Measurements from ENCODE around the gene SLC44A5.

Gene SLC44A5

DNA sequence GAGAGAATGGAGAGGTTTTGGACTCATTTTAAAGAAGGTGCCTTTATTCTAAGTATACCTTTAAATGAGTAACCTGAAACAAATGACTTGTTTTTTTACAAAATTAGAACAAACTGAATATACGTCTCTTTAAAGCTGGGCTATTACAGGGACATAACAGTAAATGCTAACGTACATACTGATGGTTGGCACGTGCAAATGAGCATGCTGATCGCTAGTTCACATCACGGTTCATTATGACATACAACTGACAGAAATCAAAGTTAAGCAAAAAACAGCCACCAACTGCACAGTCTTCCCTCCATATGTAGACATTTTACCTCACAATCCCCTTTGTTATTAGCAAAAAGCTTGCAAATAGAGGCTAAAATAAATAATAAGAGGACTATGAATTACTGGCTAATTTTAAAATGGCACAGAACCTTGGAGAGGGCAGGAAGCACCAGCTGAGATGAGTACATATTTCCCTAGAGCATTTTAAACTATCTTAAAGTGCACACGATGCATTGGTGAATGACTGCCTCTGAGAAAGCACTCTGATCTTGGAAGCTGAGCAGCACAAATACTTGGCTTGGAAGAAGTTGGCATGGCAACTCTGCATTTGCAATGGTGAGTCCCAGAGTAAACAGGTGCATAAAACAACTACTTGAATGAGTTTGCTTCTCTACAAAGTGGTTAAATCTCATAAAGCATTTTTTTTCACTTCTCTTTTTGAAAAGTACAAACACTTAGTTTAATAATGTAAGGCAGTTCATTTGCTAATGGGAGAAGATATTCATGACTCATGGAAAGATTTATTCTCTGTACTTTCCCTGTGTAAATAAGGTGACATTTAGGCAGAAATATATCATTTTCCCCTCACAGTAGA lies 272.1 kb downstream of the SLC44A5 start:
- DNase-seq (ENCODE audit: low read depth in 2 of 2): peak in 1 of 2 donors; percentile 2

DNA sequence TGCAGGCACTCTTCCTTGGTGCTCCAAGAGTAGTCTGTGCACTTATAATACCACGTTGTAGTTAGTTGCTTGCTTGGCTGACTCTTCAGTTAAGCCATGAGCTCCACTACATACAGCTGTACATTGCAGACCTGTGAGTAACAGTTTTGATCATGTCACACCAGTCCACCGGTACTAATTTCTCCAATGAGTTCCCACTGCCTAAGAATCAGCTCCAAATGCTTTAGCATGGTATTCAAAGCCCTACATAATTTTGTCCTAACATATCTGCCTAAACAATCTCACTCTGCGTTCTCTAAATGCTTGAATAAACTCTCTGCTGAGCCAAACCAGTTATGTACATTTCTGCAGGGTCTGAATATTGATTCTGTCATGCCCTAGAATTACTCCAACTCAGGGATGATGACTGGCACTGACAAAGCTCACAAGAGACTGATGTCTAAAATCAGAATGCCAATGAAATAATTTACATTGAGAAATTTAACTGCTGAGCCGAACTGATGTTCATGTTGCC lies 276.0 kb downstream of the SLC44A5 start:
- DNase-seq (ENCODE audit: low read depth in 2 of 2): no peak
- H3K4me3 ChIP-seq (replicated peaks in 1 of 2; ENCODE audit: low read depth in 2 of 2, low read length in 2 of 2): no peak overlapping the region
- TF ChIP-seq, protein P1, sequence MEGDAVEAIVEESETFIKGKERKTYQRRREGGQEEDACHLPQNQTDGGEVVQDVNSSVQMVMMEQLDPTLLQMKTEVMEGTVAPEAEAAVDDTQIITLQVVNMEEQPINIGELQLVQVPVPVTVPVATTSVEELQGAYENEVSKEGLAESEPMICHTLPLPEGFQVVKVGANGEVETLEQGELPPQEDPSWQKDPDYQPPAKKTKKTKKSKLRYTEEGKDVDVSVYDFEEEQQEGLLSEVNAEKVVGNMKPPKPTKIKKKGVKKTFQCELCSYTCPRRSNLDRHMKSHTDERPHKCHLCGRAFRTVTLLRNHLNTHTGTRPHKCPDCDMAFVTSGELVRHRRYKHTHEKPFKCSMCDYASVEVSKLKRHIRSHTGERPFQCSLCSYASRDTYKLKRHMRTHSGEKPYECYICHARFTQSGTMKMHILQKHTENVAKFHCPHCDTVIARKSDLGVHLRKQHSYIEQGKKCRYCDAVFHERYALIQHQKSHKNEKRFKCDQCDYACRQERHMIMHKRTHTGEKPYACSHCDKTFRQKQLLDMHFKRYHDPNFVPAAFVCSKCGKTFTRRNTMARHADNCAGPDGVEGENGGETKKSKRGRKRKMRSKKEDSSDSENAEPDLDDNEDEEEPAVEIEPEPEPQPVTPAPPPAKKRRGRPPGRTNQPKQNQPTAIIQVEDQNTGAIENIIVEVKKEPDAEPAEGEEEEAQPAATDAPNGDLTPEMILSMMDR (IDR thresholded peaks at IDR 0.05; ENCODE audit: low read depth, low read length): no peak

More for the DNA sequence above, 272.1 kb downstream of the SLC44A5 start:
- no peak overlapping the region for H3K4me3 ChIP-seq (replicated peaks in 1 of 2; ENCODE audit: low read depth in 2 of 2, low read length in 2 of 2)
- TF ChIP-seq, protein P1 (IDR thresholded peaks at IDR 0.05; ENCODE audit: low read depth, low read length): no peak

DNA sequence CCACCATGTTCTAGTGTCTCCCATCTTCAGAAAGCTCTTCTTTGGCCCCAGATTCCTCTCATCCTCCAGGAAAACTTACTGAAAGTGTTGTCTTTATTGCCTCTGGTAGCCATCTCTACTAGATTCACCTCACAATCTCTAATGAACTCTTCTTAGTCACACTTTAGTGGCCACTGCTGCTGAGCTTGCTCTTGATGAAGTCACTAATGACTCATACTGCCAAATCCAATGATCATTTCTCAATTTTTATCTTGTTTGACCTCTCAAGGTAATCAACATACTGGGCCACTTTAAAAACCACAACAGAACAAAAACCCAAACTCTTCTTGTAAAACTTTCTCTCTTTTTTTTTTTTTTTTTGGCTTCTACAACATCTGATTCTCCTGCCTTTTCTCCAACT lies 280.3 kb downstream of the SLC44A5 start:
- TF ChIP-seq, protein P1 (IDR thresholded peaks at IDR 0.05; ENCODE audit: low read depth, low read length): no peak
- peak in 1 of 2 donors; percentile 6 for DNase-seq (ENCODE audit: low read depth in 2 of 2)
- H3K4me3 ChIP-seq (replicated peaks in 1 of 2; ENCODE audit: low read depth in 2 of 2, low read length in 2 of 2): no peak overlapping the region

DNA sequence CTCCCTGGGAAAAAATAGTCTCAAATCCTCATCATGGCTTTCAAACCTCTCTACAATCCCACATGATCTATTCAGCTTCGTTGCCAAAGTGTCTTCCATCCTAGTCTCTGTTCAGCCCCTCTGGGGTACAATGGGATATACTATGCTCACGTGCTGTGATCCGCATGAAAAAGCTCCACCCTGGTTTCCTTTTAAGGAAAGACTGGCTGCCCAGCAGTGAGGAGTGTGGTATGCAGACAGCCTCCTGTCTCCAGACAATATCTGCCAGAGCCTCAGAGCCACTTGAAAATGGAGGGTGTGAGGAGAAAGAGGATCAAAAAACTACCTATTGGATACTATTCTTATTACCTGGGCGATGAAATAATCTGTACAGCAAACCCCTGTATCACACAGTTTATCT lies 282.2 kb downstream of the SLC44A5 start:
- no peak overlapping the region for H3K4me3 ChIP-seq (replicated peaks in 1 of 2; ENCODE audit: low read depth in 2 of 2, low read length in 2 of 2)
- TF ChIP-seq, protein P1 (IDR thresholded peaks at IDR 0.05; ENCODE audit: low read depth, low read length): no peak
- DNase-seq (ENCODE audit: low read depth in 2 of 2): no peak

DNA sequence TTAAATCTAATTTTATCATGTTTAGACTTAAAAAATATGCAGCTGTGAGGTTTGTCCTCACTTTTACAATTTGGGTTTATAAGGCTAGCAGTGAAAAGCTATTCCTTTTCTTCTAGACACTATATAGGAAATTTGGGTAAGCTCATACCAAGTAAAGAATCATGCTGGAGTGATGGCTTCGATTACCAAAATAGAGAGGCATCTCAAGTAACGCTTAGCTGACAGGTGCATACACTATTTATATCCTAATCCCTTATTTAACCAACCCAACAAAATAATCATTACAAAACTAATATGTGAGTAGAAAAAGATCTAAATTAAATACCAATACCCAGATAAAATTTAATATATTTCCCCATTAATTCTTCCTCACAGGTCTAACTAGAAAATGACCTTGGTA lies 283.5 kb downstream of the SLC44A5 start:
- TF ChIP-seq, protein P1 (IDR thresholded peaks at IDR 0.05; ENCODE audit: low read depth, low read length): no peak
- no peak for DNase-seq (ENCODE audit: low read depth in 2 of 2)
- H3K4me3 ChIP-seq (replicated peaks in 1 of 2; ENCODE audit: low read depth in 2 of 2, low read length in 2 of 2): no peak overlapping the region

DNA sequence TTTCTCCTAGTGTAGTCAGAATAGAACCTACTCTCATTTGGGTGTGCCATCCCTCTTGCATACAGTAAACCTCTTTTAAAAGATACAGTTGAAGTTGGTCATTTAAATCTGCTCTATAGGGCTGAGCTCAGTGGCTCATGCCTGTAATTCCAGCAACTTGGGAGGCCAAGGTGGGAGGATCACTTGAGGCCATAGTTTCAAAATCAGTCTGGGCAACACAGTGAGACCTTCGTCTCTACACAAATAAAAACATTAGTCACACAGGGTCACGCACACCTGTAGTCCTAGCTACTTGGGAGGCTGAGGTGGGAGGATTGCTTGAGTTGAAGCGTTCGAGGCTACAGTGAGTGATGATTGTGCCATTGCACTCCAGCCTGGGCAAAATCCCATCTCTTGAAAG lies 292.9 kb downstream of the SLC44A5 start:
- TF ChIP-seq, protein P1 (IDR thresholded peaks at IDR 0.05; ENCODE audit: low read depth, low read length): no peak
- no peak for DNase-seq (ENCODE audit: low read depth in 2 of 2)
- H3K4me3 ChIP-seq (replicated peaks in 1 of 2; ENCODE audit: low read depth in 2 of 2, low read length in 2 of 2): no peak overlapping the region
